PFSK-1 (cell line): ENCODE data around the gene ARSI.

Source experiments
- FOXP2 ChIP-seq: optimal IDR thresholded peaks from 2 replicates; pipeline ENCODE3; 2011; ENCODE audit warnings: borderline replicate concordance, control low read depth, inconsistent platforms; ENCODE audit not compliant: insufficient read depth; ENCODE audit errors: extremely low read length, extremely low read depth
- POLR2AphosphoS5 ChIP-seq: IDR thresholded peaks from 2 replicates; pipeline ENCODE4 v1.6.1; 2012; ENCODE audit warnings: low read depth, mild to moderate bottlenecking, control low read depth, low read length, moderate library complexity
- REST ChIP-seq, 2 experiments: IDR thresholded peaks; 2 replicates each; pipeline versions ENCODE4 v1.6.1 to v1.8.0; 2011 to 2012; ENCODE audit warnings: low read depth in 2 of 2, low read length in 2 of 2, control low read depth in 1 of 2, inconsistent platforms in 1 of 2, mild to moderate bottlenecking in 1 of 2, moderate library complexity in 1 of 2; ENCODE audit not compliant: insufficient read depth in 1 of 2
- SIN3A ChIP-seq: IDR thresholded peaks from 2 replicates; pipeline ENCODE4 v1.6.1; 2012; ENCODE audit warnings: mild to moderate bottlenecking, low read length, moderate library complexity, borderline replicate concordance; ENCODE audit not compliant: insufficient read depth
- TAF1 ChIP-seq: IDR thresholded peaks from 2 replicates; pipeline ENCODE4 v1.6.1; 2012; ENCODE audit warnings: low read length, control low read depth, borderline replicate concordance; ENCODE audit not compliant: insufficient read depth

The ARSI gene

GRCh38 chr5:150277043-150277442, 25.7 kb downstream of the ARSI start:
- no peak for TF ChIP-seq TAF1
- TF ChIP-seq SIN3A = no peak
- no peak for TF ChIP-seq FOXP2
- no peak for TF ChIP-seq POLR2AphosphoS5
- no peak for TF ChIP-seq REST (IDR thresholded peaks at IDR 0.05; ENCODE audit: insufficient read depth in 1 of 2, low read depth in 2 of 2, low read length in 2 of 2)

GRCh38 chr5:150274811-150275210, 27.9 kb downstream of the ARSI start:
- TF ChIP-seq SIN3A = no peak
- TF ChIP-seq TAF1 = no peak
- no peak for TF ChIP-seq REST (IDR thresholded peaks at IDR 0.05; ENCODE audit: insufficient read depth in 1 of 2, low read depth in 2 of 2, low read length in 2 of 2)
- no peak for TF ChIP-seq POLR2AphosphoS5
- TF ChIP-seq FOXP2 = no peak

- TF ChIP-seq REST (IDR thresholded peaks at IDR 0.05; ENCODE audit: insufficient read depth in 1 of 2, low read depth in 2 of 2, low read length in 2 of 2) (no peak), TAF1 (no peak), POLR2AphosphoS5 (no peak), SIN3A (no peak)
These were observed 30.2 kb downstream of the ARSI start for GRCh38 chr5:150272531-150272930.

GRCh38 chr5:150271923-150272322, 30.8 kb downstream of the ARSI start:
- no peak for TF ChIP-seq TAF1
- TF ChIP-seq REST (IDR thresholded peaks at IDR 0.05; ENCODE audit: insufficient read depth in 1 of 2, low read depth in 2 of 2, low read length in 2 of 2) = peak; percentile 72 to 90

- TF ChIP-seq REST (IDR thresholded peaks at IDR 0.05; ENCODE audit: insufficient read depth in 1 of 2, low read depth in 2 of 2, low read length in 2 of 2) = no peak
- TF ChIP-seq FOXP2 = no peak
- TF ChIP-seq POLR2AphosphoS5 = no peak
- TF ChIP-seq SIN3A = no peak
- no peak for TF ChIP-seq TAF1
These were observed 31.4 kb downstream of the ARSI start for GRCh38 chr5:150271296-150271692.
